Effector CD8-positive, alpha-beta T cell (primary cell): ENCODE results near the gene MAST3.
"Not testable (repeated sequence)": the region's sequence is repeated elsewhere in the genome, so short reads cannot be mapped to it uniquely, and the experiment has no call there.

Experiments
- DNase-seq: peaks from one replicate; lab custom pipeline; 2025; lab: John Stamatoyannopoulos, UW

MAST3 gene

GRCh38 chr19:18086590-18087138 lies 10.9 kb upstream of the MAST3 start, which contains the start of gene IL12RB1:
IL12RB1 (minus strand) TSS chr19:18086934; CDS start chr19:18086823, 111 bp downstream.
- peak; percentile 36 for DNase-seq

DNA sequence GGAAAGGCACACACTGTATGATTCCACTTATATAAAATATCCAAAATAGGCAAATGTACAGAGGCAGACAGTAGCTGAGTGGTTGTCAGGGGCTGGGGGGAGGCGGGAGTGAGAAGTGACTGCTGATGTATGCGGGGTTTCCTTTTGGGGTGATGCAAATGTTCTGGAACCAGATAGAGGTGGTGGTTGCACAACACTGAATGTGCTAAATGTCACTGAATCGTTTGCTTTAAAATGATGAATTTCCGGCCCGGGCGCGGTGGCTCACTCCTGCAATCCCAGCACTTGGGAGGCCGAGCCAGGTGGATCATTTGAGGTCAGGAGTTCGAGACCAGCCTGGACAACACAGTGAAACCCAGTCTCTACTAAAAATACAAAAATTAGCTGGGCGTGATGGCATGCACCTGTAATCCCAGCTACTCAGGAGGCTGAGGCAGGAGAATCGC lies 8.5 kb upstream of the MAST3 start:
- DNase-seq = peak; percentile 27

DNA sequence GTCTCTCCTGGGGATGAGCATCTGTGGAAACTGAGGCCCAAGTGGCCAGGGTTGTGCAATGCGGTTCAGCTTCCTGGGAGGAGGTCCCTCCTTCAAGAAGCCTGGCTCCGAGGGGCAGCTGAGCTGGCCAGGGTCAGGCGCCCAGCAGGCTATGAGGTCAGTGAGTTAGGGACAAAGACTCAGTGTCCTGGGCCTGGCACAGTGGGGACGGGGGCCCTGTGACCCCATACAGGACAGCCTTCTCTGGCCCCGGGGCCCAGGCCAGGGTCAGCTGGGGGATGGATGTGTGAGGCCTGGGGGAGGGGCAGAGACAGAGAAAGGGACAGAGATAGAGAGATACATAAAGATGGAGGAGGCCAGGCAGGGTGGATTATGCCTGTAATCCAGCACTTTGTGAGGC lies 7.9 kb upstream of the MAST3 start:
- DNase-seq = no peak

DNA sequence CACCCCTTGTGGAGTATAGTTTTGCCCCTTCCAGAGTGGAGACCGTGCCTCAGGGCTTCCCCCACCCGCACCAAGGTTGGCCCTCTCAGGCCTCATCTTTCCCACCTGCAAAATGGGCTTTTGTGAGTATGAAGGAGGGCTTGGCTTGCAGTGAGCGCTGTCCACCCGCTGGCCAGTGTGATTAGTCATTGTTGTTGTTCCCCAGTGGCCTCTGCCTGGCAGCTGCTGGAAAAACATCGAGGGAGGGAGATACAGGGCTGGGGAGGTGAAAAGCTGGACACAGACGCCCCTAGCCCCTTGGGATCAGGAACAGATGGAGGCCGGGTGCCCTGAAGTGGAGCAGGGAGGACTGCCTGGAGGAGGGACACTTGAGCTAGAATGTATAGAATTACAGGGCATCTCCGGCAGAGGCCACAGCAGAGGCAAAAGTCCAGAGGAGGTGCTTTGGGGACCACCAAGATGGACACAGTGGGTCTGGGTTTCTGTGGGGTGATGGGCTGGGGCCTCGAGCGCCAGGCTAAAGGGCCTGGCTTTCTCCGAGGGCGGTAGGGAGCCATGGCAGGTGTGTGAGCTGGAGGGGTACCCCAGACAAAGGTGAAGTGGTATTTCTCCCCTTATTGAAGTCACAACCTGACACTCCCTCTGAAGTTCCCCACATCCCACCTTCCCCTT lies 6.9 kb upstream of the MAST3 start:
- no peak for DNase-seq

DNA sequence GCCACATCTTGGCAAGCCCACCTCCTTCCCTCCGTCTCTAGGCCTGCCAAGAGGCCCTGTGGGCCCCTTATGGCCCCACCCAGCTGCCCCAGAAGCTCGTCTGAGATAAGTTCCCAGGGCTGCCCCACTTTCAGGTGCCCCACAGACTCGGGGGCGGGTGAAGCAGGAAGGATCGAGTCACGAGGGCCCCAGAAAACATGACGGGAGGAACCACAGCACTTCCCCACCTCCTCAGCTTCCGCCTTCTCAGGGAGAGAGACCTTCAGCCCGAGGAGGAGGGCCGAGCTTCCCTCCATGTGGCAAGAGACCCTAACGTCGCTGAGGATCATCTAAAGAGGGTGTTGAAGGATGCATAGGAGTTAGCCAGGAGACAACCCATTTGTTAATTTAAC lies 6.4 kb upstream of the MAST3 start:
- DNase-seq = peak; percentile 58

GRCh38 chr19:18093439-18094161 lies 4.0 kb upstream of the MAST3 start:
- DNase-seq = no peak

DNA sequence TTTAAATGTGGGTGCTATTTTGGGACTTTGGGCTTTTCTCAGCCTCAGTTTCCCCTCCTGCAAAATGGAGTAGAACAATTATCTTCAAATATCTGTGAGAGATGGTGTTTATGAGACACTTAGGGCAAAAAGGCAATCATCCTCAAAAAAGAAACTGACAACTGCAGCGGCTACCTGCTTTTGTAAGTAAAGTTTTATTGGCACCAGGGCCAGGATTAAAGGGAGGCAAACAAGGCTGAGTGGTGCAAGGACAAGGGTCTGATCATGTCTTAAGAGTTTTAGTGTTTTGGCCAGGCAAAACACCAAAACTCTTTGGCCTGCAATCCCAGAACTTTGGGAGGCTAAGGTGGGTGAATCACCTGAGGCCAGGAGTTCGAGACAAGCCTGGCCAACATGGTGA lies 1.3 kb upstream of the MAST3 start:
- DNase-seq = no peak

GRCh38 chr19:18097993-18098890 lies 664 bp downstream of the MAST3 start:
- DNase-seq = no peak

DNA sequence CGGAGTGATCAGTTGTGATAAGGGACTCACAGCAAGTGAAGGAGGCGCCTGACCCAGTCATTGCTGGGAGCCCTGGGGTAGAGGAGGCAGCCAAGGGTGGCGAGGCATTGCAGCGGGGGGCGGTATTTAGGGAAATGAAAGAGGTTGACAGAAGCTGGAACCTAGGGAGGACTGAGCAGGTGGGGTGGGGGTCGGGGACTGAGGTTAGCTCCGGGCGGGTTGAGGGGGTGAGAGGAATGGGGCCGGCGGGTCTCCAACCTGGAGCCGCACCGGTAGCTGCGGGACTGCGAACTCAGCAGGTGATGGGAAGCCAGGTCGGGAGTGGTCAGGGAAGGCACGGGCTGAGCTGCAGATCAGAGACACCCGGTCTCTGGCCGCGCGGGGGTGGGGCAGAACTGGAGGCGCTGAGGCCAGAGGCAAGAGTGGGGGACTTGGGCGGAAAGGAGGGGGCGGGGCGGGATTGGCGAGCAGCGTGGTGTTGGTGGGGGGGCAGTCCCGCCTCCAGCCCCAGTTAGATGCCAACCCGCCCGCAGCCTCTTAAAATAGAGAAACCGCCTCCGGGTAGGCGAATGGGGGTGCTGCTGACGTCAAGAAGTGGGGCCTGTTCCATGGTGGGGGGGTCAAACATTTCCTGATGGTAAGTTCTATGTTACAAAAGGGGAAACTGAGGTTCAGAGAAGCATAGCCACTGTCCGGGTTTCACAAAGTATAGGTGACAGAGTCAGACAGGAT lies 1.5 kb downstream of the MAST3 start:
- DNase-seq = peak; percentile 14

DNA sequence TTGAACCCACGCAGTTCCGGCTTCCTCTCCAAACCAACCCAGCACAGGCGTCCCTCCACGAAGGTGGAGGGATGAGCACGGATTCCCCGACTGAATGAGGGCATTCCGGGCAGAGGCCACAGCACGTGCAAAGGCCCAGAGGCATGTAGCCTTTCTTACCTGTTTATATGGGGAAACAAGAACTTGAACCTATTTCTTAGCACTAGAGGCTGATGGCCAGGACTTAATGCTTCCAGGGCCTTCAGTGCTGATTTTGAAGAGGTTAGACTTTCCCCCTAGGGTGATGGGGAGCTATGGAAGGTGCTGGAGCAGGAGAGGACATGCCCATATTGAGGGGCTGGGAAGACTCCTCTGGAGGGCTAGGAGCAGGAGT lies 2.0 kb downstream of the MAST3 start:
- DNase-seq = no peak

- DNase-seq = no peak
Measured at GRCh38 chr19:18100710-18101109, 3.1 kb downstream of the MAST3 start.

- DNase-seq = no peak
Measured at GRCh38 chr19:18101268-18101667, 3.7 kb downstream of the MAST3 start.

GRCh38 chr19:18102916-18103542 lies 5.5 kb downstream of the MAST3 start:
- DNase-seq = no peak

DNA sequence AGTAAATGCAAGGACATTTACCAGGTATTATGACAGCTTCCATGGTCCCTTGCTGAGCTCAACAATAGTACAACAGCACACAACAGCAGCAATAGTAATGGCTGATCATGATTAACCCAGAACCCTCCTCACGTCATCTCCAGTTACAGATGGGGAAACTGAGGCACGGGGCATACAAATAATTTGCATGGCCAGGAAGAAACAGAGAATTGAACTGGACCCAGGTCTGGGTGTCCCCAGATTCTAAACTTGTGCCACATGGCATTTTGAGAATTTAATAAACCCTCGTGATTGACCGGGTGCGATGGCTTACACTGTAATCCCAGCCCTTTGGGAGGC lies 7.2 kb downstream of the MAST3 start:
- no peak for DNase-seq

DNA sequence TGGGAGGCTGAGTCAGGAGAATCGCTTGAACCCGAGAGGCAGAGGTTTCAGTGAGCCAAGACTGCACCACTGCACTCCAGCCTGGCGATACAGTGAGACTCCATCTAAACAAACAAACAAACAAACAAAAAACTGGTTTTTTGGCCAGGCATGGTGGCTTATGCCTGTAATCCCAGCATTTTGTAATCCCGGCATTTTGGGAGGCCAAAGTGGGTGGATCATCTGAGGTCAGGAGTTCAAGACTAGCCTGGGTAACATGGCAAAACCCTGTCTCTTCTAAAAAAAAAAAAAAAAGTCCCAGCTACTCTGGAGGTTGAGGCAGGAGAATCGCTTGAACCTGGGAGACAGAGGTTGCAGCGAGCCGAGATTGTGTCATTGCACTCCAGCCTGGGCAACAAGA lies 7.7 kb downstream of the MAST3 start:
- not testable (repeated sequence) for DNase-seq

- no peak for DNase-seq
Measured at GRCh38 chr19:18107235-18107634, 9.7 kb downstream of the MAST3 start.

DNA sequence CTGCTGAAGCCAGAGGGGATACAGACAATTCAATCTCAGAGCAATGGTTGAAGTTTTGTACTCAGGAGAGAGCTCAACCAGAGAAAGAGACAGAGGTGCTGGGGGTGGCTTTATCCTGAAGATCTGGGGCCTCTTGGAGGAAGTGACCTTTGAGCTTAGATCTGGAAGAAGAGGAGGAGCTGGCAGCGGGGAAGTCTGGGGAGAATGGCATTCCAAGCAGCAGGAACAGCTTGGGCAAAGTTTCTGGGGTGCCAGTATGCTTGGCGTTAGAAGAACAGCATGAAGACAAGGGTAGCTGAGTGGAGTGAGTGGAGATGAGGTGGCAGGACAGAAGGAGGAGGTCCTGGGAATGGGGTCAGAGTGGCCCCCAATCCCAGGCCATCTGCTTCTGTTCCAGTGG lies 11.3 kb downstream of the MAST3 start:
- DNase-seq = no peak

DNA sequence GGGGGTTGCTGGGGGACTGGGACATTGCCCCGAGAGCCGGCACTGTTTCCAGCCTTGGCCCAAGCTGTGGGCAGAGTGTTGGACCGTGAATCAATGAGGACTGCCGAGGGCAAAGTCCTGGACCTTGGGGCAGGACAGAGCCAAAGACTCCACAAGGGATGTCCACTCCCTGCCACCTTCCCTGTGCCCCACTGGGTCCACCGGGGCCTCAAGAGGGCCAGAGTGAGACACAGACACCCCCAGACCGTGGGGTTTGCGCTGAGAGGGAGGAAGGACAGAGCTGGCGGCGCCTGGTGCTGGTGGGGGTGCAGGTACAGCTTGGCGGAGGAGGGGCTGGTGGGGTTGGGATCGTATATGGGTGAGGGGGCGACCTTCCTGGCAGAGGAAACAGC lies 11.8 kb downstream of the MAST3 start:
- no peak for DNase-seq

- peak; percentile 31 for DNase-seq
Measured at GRCh38 chr19:18109733-18110608, 12.4 kb downstream of the MAST3 start.

DNA sequence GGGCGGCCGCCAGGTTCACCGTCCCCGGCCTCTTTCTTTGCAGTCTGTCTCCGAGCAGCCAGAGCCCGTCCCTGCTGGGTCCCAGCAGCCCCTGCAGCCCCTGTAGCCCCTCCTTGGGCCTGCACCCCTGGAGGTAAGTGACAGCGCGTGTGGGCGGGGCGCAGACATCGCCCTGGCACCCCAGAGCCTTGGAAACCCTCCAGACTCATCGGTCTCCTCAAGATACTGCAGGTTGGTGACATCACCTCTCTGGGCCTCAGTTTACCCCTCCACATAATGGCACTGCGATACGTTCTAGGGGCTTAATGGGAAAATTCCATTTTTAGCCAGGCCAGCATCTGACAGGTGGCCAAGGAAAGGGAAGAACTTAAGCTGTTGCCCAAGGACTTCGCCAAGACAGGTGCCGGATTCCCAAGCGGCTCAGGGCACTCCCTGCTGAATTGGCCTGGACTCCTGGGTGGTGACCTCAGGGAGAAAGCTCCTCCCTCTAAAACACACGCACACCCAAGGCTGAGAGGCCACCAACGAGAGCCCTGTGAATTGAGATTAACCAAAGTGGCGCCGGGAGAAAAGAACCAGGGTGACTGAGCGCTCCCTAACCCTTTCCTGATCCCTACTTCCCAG lies 13.1 kb downstream of the MAST3 start:
- DNase-seq = no peak
